Kidney (tissue), 14 donors: ENCODE results near the gene CHRDL1. TPM values are rescaled to one million over a fixed set of nuclear protein-coding genes. Genes with fewer than 3 reads are reported as not detected.
A peak's percentile ranks its signal among the peaks of the same experiment; 100 is the strongest.
"Not testable (repeated sequence)": the region's sequence is repeated elsewhere in the genome, so short reads cannot be mapped to it uniquely, and the experiment has no call there.

Experiments
- DNase-seq, 5 donors: peaks; one replicate each; pipeline ENCODE4 v3.0.0-alpha.2; 2013 to 2020
- FAIRE-seq: peaks from 2 replicates; lab custom pipeline; 2012; peaks lifted over from hg19 to GRCh38; lab: Jason Lieb, UNC
- H3K27ac ChIP-seq, 2 donors: one replicate each; pipeline ENCODE4 v1.7.0; 2013; ENCODE audit warnings: low read depth in 2 of 2, low read length in 2 of 2, inconsistent platforms in 1 of 2
- H3K27me3 ChIP-seq: one replicate; pipeline ENCODE4 v1.7.1; 2013; ENCODE audit warnings: low read length, inconsistent platforms; ENCODE audit not compliant: control insufficient read depth, insufficient read depth
- H3K36me3 ChIP-seq, 3 donors: one replicate each; pipeline versions ENCODE4 v1.7.0 to v1.7.1; 2013; ENCODE audit warnings: low read length in 3 of 3, control low read depth in 1 of 3, inconsistent platforms in 1 of 3; ENCODE audit not compliant: insufficient read depth in 3 of 3, control insufficient read depth in 2 of 3
- H3K4me1 ChIP-seq, 3 donors: one replicate each; pipeline versions ENCODE4 v1.7.0 to v1.7.1; 2013; ENCODE audit warnings: low read length in 3 of 3, inconsistent platforms in 1 of 3, low read depth in 1 of 3; ENCODE audit not compliant: control insufficient read depth in 2 of 3, insufficient read depth in 2 of 3
- H3K4me3 ChIP-seq, 3 donors: one replicate each; pipeline versions ENCODE4 v1.7.0 to v1.8.1; 2013; ENCODE audit warnings: low read length in 3 of 3, control low read depth in 1 of 3, inconsistent platforms in 1 of 3
- H3K9ac ChIP-seq, 3 donors: one replicate each; pipeline versions ENCODE4 v1.7.0 to v1.7.1; 2013; ENCODE audit warnings: low read length in 3 of 3, control low read depth in 1 of 3, inconsistent platforms in 1 of 3
- H3K9me3 ChIP-seq, 3 donors: one replicate each; pipeline versions ENCODE4 v1.7.0 to v1.7.1; 2013; ENCODE audit warnings: low read length in 3 of 3, control low read depth in 1 of 3, inconsistent platforms in 1 of 3; ENCODE audit not compliant: control insufficient read depth in 2 of 3, insufficient read depth in 1 of 3
- CTCF ChIP-seq: IDR thresholded peaks from 3 replicates; pipeline ENCODE4 v1.5.1; 2012; ENCODE audit warnings: mild to moderate bottlenecking, moderate library complexity, borderline replicate concordance; ENCODE audit not compliant: insufficient read depth; ENCODE audit errors: extremely low read depth
- intact Hi-C: fragments of 100-400 bp; cut with DNase I; formaldehyde crosslinking; loops from one replicate; pipeline ENCODE4 v1.11.1; 2022
- polyA plus RNA-seq: library from polyadenylated mRNA; stranded (reverse); fragments of 350-450 nt; fragmentation: Illumina TruSeq; extraction: RNeasy Lipid Tissue Mini Kit (QIAGEN cat#74804); gene quantifications from one replicate; pipeline ENCODE4 v1.2.3, GENCODE V29; 2014; ENCODE audit warnings: low read depth, low replicate concordance; ENCODE audit not compliant: insufficient read depth
- total RNA-seq: library from RNA; stranded (reverse); fragmentation: NEBNext Ultra II Directional; extraction: Animal tissue kit (Norgen Biotek cat#: 25700); gene quantifications from one replicate; pipeline ENCODE4 v1.2.1, GENCODE V29; 2021
- donor health status: control.
- donor health status: control.
- donor health status: control.
- donor health status: control.
- donor health status: control.
- donor health status: DM: yes; HTN: yes; CAD: no.
- donor health status: Normal renal cell carcinoma (clear cell type).

Gene CHRDL1
- total and polyA plus RNA-seq, 2 donors from 2014 or later = 8.7 to 18.3 TPM

- no peak for TF ChIP-seq CTCF
These were observed 127.9 kb downstream of the CHRDL1 start for GRCh38 chrX:110667706-110668105.

GRCh38 chrX:110665223-110666002, 130.2 kb downstream of the CHRDL1 start:
- Histone ChIP-seq H3K4me3 (no peak overlapping the region), H3K9ac (no peak overlapping the region), H3K36me3 (no peaks in the 10 kb centered on the region), H3K9me3 (no peaks in the 10 kb centered on the region), H3K27ac (no peak overlapping the region), H3K4me1 (no peaks in the 10 kb centered on the region), H3K27me3 (no peaks in the 10 kb centered on the region)
- DNase-seq = peak in 4 of 5 donors; percentile 20 to 36 (median 32)
- no peak for FAIRE-seq
- peak; percentile 27 for TF ChIP-seq CTCF
- intact Hi-C loops = no loop called here

More at GRCh38 chrX:110667706-110668105, 127.9 kb downstream of the CHRDL1 start:
- intact Hi-C loops = no loop called here
- Histone ChIP-seq H3K9me3 (no peaks in the 10 kb centered on the region), H3K4me3 (no peak overlapping the region), H3K36me3 (no peaks in the 10 kb centered on the region), H3K4me1 (no peaks in the 10 kb centered on the region), H3K27me3 (no peaks in the 10 kb centered on the region), H3K27ac (no peak overlapping the region), H3K9ac (no peak overlapping the region)
- peak in 3 of 5 donors; percentile 14 to 44 (median 23) for DNase-seq
- FAIRE-seq = no peak

GRCh38 chrX:110657073-110657472, 138.5 kb downstream of the CHRDL1 start:
- TF ChIP-seq CTCF = no peak
- Histone ChIP-seq H3K4me3 (no peak overlapping the region), H3K4me1 (no peaks in the 10 kb centered on the region), H3K36me3 (no peaks in the 10 kb centered on the region), H3K27ac (no peak overlapping the region), H3K27me3 (no peaks in the 10 kb centered on the region), H3K9me3 (no peaks in the 10 kb centered on the region), H3K9ac (no peak overlapping the region)
- FAIRE-seq (no peak), DNase-seq (no peak)
- intact Hi-C loops = no loop called here

GRCh38 chrX:110654280-110654679, 141.3 kb downstream of the CHRDL1 start:
- intact Hi-C loops, FAIRE-seq, H3K36me3 ChIP-seq, H3K4me1 ChIP-seq, H3K9ac ChIP-seq, H3K27ac ChIP-seq, H3K27me3 ChIP-seq, H3K9me3 ChIP-seq, DNase-seq, H3K4me3 ChIP-seq: not testable (repeated sequence)
